ENCODE measurements around the gene TUT7. TPM values are rescaled to one million over a fixed set of nuclear protein-coding genes. Genes with fewer than 3 reads are reported as not detected.

Gene TUT7
- total RNA-seq, 1 donor from 2014 or later: 26.4 TPM

DNA sequence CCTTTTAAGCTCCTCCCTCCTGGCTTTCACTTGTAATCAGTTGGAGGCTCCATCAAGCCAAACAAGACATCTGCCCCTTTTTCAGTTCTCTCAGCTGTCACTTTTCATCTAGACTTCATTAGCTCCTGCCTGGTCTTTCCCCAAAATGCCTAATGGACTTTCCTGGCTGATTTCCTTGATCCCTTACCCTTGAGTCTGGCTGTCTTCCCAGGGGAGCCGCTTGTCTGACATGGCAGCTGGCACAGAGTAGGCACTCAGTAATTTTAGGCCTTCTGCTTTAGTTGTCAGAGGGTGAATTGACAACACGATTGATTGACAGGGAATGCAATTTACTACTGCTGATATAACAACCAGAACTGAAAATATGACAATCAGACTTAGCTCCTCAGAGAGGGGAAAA lies 96.8 kb downstream of the TUT7 start:
- TF ChIP-seq, protein P1, sequence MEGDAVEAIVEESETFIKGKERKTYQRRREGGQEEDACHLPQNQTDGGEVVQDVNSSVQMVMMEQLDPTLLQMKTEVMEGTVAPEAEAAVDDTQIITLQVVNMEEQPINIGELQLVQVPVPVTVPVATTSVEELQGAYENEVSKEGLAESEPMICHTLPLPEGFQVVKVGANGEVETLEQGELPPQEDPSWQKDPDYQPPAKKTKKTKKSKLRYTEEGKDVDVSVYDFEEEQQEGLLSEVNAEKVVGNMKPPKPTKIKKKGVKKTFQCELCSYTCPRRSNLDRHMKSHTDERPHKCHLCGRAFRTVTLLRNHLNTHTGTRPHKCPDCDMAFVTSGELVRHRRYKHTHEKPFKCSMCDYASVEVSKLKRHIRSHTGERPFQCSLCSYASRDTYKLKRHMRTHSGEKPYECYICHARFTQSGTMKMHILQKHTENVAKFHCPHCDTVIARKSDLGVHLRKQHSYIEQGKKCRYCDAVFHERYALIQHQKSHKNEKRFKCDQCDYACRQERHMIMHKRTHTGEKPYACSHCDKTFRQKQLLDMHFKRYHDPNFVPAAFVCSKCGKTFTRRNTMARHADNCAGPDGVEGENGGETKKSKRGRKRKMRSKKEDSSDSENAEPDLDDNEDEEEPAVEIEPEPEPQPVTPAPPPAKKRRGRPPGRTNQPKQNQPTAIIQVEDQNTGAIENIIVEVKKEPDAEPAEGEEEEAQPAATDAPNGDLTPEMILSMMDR (IDR thresholded peaks at IDR 0.05; ENCODE audit: insufficient read depth, low read length, poor library complexity, severe bottlenecking): no peak
- Histone ChIP-seq H3K27me3 (ENCODE audit: control insufficient read depth, insufficient read depth, low read length) (no peaks in the 10 kb centered on the region), H3K4me3 (ENCODE audit: low read depth, low read length) (no peak overlapping the region), H3K36me3 (ENCODE audit: control insufficient read depth, insufficient read depth, low read length) (no peaks in the 10 kb centered on the region)
- DNase-seq (ENCODE audit: low read depth): no peak

DNA sequence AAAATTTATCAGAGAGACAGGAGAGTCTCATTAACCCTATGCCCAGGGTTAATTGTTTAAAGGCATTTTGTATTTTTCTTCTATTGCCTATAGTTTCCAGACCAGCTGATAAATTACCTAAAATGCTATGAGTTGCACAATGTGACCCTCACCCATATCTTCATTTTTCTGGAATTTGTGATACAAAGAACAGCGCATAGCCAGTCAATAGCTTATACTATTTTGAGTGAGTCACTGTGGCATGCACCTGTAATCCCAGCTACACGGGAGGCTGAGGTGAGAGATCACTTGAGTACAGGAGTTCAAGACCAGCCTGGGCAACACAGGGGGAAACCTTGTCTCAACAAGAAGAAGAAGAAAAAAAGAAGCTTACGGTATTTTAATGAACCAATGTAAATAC lies 97.6 kb downstream of the TUT7 start:
- no peaks in the 10 kb centered on the region for H3K27me3 ChIP-seq (ENCODE audit: control insufficient read depth, insufficient read depth, low read length)
- no peak overlapping the region for H3K4me3 ChIP-seq (ENCODE audit: low read depth, low read length)
- no peak for DNase-seq (ENCODE audit: low read depth)
- no peaks in the 10 kb centered on the region for H3K36me3 ChIP-seq (ENCODE audit: control insufficient read depth, insufficient read depth, low read length)
- TF ChIP-seq, protein P1 (IDR thresholded peaks at IDR 0.05; ENCODE audit: insufficient read depth, low read length, poor library complexity, severe bottlenecking): no peak

DNA sequence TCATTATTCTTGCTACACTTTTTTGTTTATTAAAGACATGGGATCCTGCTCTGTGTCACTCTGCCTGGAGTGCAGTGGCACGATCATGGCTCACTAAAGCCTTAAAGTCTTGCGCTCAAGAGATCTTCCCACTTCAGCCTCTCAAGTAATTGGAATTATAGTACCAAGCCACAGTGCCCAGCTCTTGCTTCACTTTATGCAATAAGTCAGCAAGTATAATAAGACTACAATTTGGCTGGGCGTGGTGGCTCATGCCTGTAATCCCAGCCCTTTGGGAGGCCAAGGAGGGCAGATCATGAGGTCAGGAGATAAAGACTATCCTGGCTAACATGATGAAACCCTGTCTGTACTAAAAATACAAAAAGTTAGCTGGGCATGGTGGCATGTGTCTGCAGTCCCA lies 100.6 kb downstream of the TUT7 start:
- no peak for DNase-seq (ENCODE audit: low read depth)
- TF ChIP-seq, protein P1 (IDR thresholded peaks at IDR 0.05; ENCODE audit: insufficient read depth, low read length, poor library complexity, severe bottlenecking): no peak
- Histone ChIP-seq H3K27me3 (ENCODE audit: control insufficient read depth, insufficient read depth, low read length) (no peaks in the 10 kb centered on the region), H3K4me3 (ENCODE audit: low read depth, low read length) (no peak overlapping the region), H3K36me3 (ENCODE audit: control insufficient read depth, insufficient read depth, low read length) (no peaks in the 10 kb centered on the region)

DNA sequence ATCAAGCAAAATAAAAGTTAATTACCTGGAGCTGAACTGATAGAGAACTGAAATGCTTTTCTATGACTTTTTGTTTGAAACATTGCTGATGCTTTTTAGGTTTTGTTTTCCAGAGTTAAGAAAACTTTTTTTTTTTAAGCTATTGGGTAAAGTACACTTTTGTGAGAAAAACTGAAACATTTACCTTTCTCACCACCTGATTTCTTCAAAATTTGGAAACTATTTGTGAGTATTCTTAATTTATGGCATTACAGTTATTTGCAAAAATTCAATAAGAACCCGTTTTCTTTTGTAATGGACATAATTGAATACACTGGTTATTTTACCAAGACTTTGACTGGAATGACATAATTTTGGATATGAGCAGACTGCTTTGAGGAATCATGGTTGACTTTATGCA lies 101.3 kb downstream of the TUT7 start:
- H3K4me3 ChIP-seq (ENCODE audit: low read depth, low read length): no peak overlapping the region
- no peaks in the 10 kb centered on the region for H3K27me3 ChIP-seq (ENCODE audit: control insufficient read depth, insufficient read depth, low read length)
- DNase-seq (ENCODE audit: low read depth): no peak
- TF ChIP-seq, protein P1 (IDR thresholded peaks at IDR 0.05; ENCODE audit: insufficient read depth, low read length, poor library complexity, severe bottlenecking): no peak
- no peaks in the 10 kb centered on the region for H3K36me3 ChIP-seq (ENCODE audit: control insufficient read depth, insufficient read depth, low read length)

DNA sequence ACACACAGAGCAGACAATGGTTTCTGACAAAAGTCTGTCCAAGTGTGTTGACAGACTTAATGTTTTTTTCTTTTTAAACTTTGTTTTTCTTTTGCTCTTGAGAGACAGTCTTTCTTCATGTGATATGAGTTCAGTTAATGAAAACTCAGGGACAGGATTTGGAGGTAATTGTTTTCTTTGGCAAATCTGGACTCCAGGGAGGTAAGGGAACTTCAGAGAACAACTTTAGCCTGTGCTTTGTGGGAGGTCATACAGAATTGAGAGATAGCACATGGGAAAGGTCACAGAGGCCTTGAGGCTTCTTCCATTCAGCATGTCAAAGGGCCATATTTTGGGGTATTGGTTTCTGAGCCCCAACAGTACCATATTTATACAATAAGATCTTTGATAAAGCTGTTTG lies 104.1 kb downstream of the TUT7 start:
- Histone ChIP-seq H3K27me3 (ENCODE audit: control insufficient read depth, insufficient read depth, low read length) (no peaks in the 10 kb centered on the region), H3K4me3 (ENCODE audit: low read depth, low read length) (no peak overlapping the region), H3K36me3 (ENCODE audit: control insufficient read depth, insufficient read depth, low read length) (no peaks in the 10 kb centered on the region)
- DNase-seq (ENCODE audit: low read depth): no peak
- TF ChIP-seq, protein P1 (IDR thresholded peaks at IDR 0.05; ENCODE audit: insufficient read depth, low read length, poor library complexity, severe bottlenecking): no peak

DNA sequence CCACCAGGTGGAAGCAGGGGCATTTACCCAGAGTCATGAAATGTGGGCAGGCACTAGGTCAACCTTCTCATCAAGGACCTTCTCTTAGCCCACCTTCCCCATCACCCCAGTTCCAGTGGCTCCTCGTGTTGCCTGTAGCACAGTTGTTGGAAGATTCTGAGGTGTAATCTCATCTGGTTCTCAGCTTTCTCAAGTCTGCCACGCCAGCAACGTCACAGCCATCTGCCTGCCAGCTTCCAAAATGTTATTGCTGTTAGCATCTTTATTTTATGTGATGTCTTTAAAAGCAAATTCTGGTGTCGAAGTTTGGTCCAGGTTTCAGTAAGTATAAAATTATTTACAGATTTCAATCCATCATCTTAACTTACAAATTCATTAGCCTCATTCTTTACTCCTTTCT lies 105.5 kb downstream of the TUT7 start:
- TF ChIP-seq, protein P1 (IDR thresholded peaks at IDR 0.05; ENCODE audit: insufficient read depth, low read length, poor library complexity, severe bottlenecking): no peak
- no peaks in the 10 kb centered on the region for H3K36me3 ChIP-seq (ENCODE audit: control insufficient read depth, insufficient read depth, low read length)
- no peak for DNase-seq (ENCODE audit: low read depth)
- H3K4me3 ChIP-seq (ENCODE audit: low read depth, low read length): no peak overlapping the region
- H3K27me3 ChIP-seq (ENCODE audit: control insufficient read depth, insufficient read depth, low read length): no peaks in the 10 kb centered on the region

All from kidney epithelial cell (primary cell).